ENCODE results near the gene CHEK2.
"Not testable (repeated sequence)": the region's sequence is repeated elsewhere in the genome, so short reads cannot be mapped to it uniquely, and the experiment has no call there.

DNA sequence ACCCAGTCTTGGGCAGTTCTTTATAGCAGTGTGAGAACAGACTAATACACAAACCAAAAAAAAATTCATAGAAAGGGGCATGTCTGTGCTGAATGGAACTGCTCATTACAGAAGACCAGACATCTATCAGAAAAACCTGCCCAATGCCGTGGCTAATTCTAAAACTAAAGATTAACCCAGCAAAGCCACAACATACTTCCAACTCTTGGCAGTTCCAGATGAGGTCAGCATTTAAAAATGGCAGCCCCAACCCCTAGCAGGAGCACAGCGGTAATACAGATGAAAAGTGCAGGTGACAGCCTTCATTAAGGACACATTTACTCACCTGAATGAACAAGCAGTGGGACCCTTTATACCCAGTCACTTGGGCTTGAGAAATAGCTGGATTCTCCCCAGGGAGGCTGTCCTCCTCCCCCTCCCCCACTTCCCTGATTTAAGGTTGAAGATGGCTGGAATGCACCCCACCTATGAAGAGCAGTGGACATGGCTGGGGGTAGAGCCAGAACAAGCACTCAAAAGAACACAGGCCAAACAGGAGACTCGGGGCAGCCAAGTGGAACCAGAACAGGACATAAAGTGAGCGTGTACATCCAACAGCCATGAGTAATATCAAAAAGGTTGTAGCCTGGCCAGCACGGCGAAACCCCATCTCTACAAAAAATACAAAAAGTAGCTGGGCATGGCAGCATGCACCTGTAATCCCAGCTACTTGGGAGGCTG lies 48.4 kb downstream of the CHEK2 start:
- TF ChIP-seq, protein P1, sequence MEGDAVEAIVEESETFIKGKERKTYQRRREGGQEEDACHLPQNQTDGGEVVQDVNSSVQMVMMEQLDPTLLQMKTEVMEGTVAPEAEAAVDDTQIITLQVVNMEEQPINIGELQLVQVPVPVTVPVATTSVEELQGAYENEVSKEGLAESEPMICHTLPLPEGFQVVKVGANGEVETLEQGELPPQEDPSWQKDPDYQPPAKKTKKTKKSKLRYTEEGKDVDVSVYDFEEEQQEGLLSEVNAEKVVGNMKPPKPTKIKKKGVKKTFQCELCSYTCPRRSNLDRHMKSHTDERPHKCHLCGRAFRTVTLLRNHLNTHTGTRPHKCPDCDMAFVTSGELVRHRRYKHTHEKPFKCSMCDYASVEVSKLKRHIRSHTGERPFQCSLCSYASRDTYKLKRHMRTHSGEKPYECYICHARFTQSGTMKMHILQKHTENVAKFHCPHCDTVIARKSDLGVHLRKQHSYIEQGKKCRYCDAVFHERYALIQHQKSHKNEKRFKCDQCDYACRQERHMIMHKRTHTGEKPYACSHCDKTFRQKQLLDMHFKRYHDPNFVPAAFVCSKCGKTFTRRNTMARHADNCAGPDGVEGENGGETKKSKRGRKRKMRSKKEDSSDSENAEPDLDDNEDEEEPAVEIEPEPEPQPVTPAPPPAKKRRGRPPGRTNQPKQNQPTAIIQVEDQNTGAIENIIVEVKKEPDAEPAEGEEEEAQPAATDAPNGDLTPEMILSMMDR (IDR thresholded peaks at IDR 0.05), result not testable (repeated sequence)
- TF ChIP-seq POLR2A (IDR thresholded peaks at IDR 0.05), result not testable (repeated sequence)
